ENCODE measurements around the gene COPZ2.

GRCh38 chr17:48067245-48067644 lies 29.6 kb upstream of the COPZ2 start:
- no peak for TF ChIP-seq POLR2A (IDR thresholded peaks at IDR 0.05; ENCODE audit: low read depth, low read length)
- no peak for TF ChIP-seq TAF1 (IDR thresholded peaks at IDR 0.05; ENCODE audit: borderline replicate concordance, low read depth, low read length)
